Liver (tissue), 9 donors: ENCODE results near the gene IQGAP2. TPM values are rescaled to one million over a fixed set of nuclear protein-coding genes. Genes with fewer than 3 reads are reported as not detected.

Experiments
- DNase-seq: peaks from one replicate; pipeline ENCODE4 v3.0.0-alpha.2; 2017; ENCODE audit warnings: low spot score
- H3K27ac ChIP-seq, 2 donors: one replicate each; pipeline ENCODE4 v1.7.0; 2013; ENCODE audit warnings: inconsistent platforms in 2 of 2, low read length in 2 of 2, control low read depth in 1 of 2, low read depth in 1 of 2, mild to moderate bottlenecking in 1 of 2
- H3K27me3 ChIP-seq, 4 donors: one replicate each; pipeline versions ENCODE4 v1.6.1 to v1.7.0; 2013; ENCODE audit warnings: low read length in 3 of 4, inconsistent platforms in 1 of 4, mild to moderate bottlenecking in 1 of 4, moderate library complexity in 1 of 4; ENCODE audit not compliant: control insufficient read depth in 4 of 4, insufficient read depth in 4 of 4
- H3K36me3 ChIP-seq, 4 donors: one replicate each; pipeline versions ENCODE4 v1.6.1 to v1.7.0; 2013; ENCODE audit warnings: low read length in 3 of 4, mild to moderate bottlenecking in 3 of 4, low read depth in 1 of 4, moderate library complexity in 1 of 4; ENCODE audit not compliant: control insufficient read depth in 4 of 4, insufficient read depth in 3 of 4
- H3K4me1 ChIP-seq, 4 donors: one replicate each; pipeline versions ENCODE4 v1.6.1 to v1.7.0; 2013; ENCODE audit warnings: low read length in 3 of 4, mild to moderate bottlenecking in 3 of 4, moderate library complexity in 1 of 4; ENCODE audit not compliant: control insufficient read depth in 4 of 4, insufficient read depth in 4 of 4
- H3K4me3 ChIP-seq, 3 donors: one replicate each; pipeline versions ENCODE4 v1.6.1 to v1.7.0; 2013; ENCODE audit warnings: low read length in 3 of 3, control low read depth in 1 of 3, low read depth in 1 of 3, mild to moderate bottlenecking in 1 of 3
- H3K9ac ChIP-seq, 2 donors: one replicate each; pipeline ENCODE4 v1.7.0; 2013; ENCODE audit warnings: low read length in 2 of 2, mild to moderate bottlenecking in 2 of 2, moderate library complexity in 2 of 2, control low read depth in 1 of 2, low read depth in 1 of 2
- H3K9me3 ChIP-seq, 4 donors: one replicate each; pipeline versions ENCODE4 v1.6.1 to v1.7.0; 2013; ENCODE audit warnings: low read length in 3 of 4; ENCODE audit not compliant: control insufficient read depth in 4 of 4
- ATF3 ChIP-seq: IDR thresholded peaks from 2 replicates; pipeline ENCODE4 v1.6.1; 2016; ENCODE audit warnings: antibody characterized with exemption
- CTCF ChIP-seq: fragments of 150-350 bp; IDR thresholded peaks from 2 replicates; pipeline ENCODE4 v1.5.1; 2017; ENCODE audit warnings: improper control_type of control experiment, low read depth, low read length; ENCODE audit not compliant: missing input control
- EGR1 ChIP-seq, 2 donors: IDR thresholded peaks; 2 replicates each; pipeline ENCODE4 v1.6.1; 2016 to 2018; ENCODE audit warnings: antibody characterized with exemption in 2 of 2, low read depth in 2 of 2
- FOXA1 ChIP-seq: IDR thresholded peaks from 2 replicates; pipeline ENCODE4 v1.6.1; 2016; ENCODE audit warnings: antibody characterized with exemption
- FOXA2 ChIP-seq: IDR thresholded peaks from 2 replicates; pipeline ENCODE4 v1.6.1; 2016; ENCODE audit warnings: antibody characterized with exemption
- GABPA ChIP-seq, 2 donors: IDR thresholded peaks in 1 of 2; conservative IDR thresholded peaks in 1 of 2; 2 replicates each; pipeline ENCODE4 v1.6.1; 2016; ENCODE audit warnings: antibody characterized with exemption in 2 of 2, mild to moderate bottlenecking in 1 of 2, moderate library complexity in 1 of 2
- HNF4A ChIP-seq, 2 donors: conservative IDR thresholded peaks; 2 replicates each; pipeline ENCODE4 v1.6.1; 2016; ENCODE audit warnings: antibody characterized with exemption in 2 of 2, mild to moderate bottlenecking in 2 of 2
- HNF4G ChIP-seq: IDR thresholded peaks from 2 replicates; pipeline ENCODE4 v1.6.1; 2016; ENCODE audit warnings: antibody characterized with exemption
- JUND ChIP-seq, 2 donors: IDR thresholded peaks; 2 replicates each; pipeline ENCODE4 v1.6.1; 2016; ENCODE audit warnings: antibody characterized with exemption in 2 of 2
- MAX ChIP-seq: IDR thresholded peaks from 2 replicates; pipeline ENCODE4 v1.6.1; 2016; ENCODE audit warnings: antibody characterized with exemption
- RAD21 ChIP-seq, 2 donors: IDR thresholded peaks; 2 replicates each; pipeline ENCODE4 v1.6.1; 2016; ENCODE audit warnings: antibody characterized with exemption in 2 of 2, mild to moderate bottlenecking in 2 of 2
- SP1 ChIP-seq: IDR thresholded peaks from 2 replicates; pipeline ENCODE4 v1.6.1; 2018; ENCODE audit warnings: antibody characterized with exemption, mild to moderate bottlenecking
- TAF1 ChIP-seq: conservative IDR thresholded peaks from 2 replicates; pipeline ENCODE4 v1.6.1; 2016; ENCODE audit warnings: antibody characterized with exemption, mild to moderate bottlenecking
- YY1 ChIP-seq: IDR thresholded peaks from 2 replicates; pipeline ENCODE4 v1.6.1; 2016; ENCODE audit warnings: antibody characterized with exemption, mild to moderate bottlenecking
- ZBTB33 ChIP-seq: IDR thresholded peaks from 2 replicates; pipeline ENCODE4 v1.6.1; 2016; ENCODE audit warnings: antibody characterized with exemption
- WGBS: extraction: QIAGEN DNeasy Blood & Tissue Kit; methylation state at CpG from one replicate; pipeline ENCODE4 v1.1.7; 2013; 5-methylcytosine and 5-hydroxymethylcytosine counted together
- polyA plus RNA-seq, 2 donors: library from polyadenylated mRNA; stranded (reverse) in 1 of 2; unstranded in 1 of 2; fragments of 200-250 nt in 1 of 2; fragments of >200 nt in 1 of 2; fragmentation: Nextera tagmentation in 1 of 2; extraction: Ambion mirVana in 1 of 2; gene quantifications; one replicate each; pipeline versions ENCODE4 v1.2.1 to v1.2.3, GENCODE V29; 2013 to 2015
- total RNA-seq, 2 donors: library from RNA; depleted of rRNA; stranded (reverse); fragments of >200 nt; gene quantifications; one replicate each; pipeline ENCODE4 v1.2.3, GENCODE V29; 2014
- TF ChIP-seq, protein P1 (sequence below): IDR thresholded peaks from 2 replicates; pipeline ENCODE4 v1.6.1; 2016; ENCODE audit warnings: antibody characterized with exemption, mild to moderate bottlenecking
- donor health status: healthy.
- donor health status: healthy.
- donor health status: healthy.
- donor health status: healthy.
- donor health status: healthy.

IQGAP2 gene
- total and polyA plus RNA-seq, 4 donors = 41.5 to 205 (median 102) TPM

DNA sequence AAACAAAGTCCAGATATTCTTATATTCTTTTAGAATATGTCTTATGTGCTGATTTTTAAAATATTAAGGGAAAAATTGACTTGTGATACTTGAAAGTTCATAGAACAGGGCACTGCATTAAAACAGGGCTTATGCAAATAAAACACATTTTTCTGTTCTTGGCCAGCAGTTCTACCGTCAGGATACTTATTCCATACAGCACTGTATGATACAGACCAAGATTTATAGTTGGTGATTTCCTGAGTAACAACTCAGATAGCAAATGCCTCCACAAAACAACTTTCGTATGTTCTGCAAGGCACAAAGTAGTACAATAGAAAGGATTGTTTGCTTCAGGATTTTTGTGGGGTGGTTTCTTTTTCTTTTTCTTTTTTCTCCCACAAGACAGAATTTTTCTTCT is 150.2 kb downstream of the IQGAP2 start:
- WGBS = 76% methylated on average over 2 of the region's 2 CpGs
- H3K9ac ChIP-seq = no peak overlapping the region
- no peak for DNase-seq

DNA sequence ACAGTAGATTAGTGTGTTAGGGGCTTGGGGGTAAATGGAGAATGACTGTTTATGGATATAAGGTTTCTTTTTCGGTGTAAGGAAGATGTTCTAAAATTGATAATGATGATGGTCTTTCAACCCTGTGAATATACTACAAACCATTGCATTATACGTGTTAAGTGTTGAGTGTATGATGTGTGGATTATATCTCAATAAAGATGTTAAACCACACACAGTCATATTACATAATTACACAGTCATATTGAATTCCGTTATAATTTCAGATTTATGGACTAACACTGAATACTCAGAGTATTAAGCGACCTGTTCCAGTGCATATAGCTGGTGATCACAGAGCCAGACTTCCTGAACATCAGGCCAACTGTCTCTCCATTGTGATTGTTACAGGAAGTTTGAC is 152.0 kb downstream of the IQGAP2 start:
- 94% methylated on average over 4 of the region's 4 CpGs for WGBS
- no peaks in the 10 kb centered on the region for H3K27me3 ChIP-seq
- H3K9ac ChIP-seq = no peak overlapping the region
- no peaks in the 10 kb centered on the region for H3K9me3 ChIP-seq
- H3K4me1 ChIP-seq = no peaks in the 10 kb centered on the region
- no peak overlapping the region for H3K27ac ChIP-seq
- H3K36me3 ChIP-seq = peaks cover 0 to 6% (median 0%) of the 10 kb centered on the region in 4 donors
- no peak overlapping the region for H3K4me3 ChIP-seq
- no peak for TF ChIP-seq MAX
- TF ChIP-seq EGR1 (IDR thresholded peaks at IDR 0.05; ENCODE audit: low read depth in 2 of 2) = no peak
- TF ChIP-seq HNF4G = no peak
- TF ChIP-seq CTCF = no peak
- TF ChIP-seq JUND (IDR thresholded peaks at IDR 0.05) = no peak
- no peak for TF ChIP-seq SP1
- TF ChIP-seq FOXA2 = no peak
- TF ChIP-seq HNF4A (conservative IDR thresholded peaks at IDR 0.05) = no peak
- TF ChIP-seq GABPA (IDR thresholded peaks at IDR 0.05 in 1 of 2, conservative IDR thresholded peaks at IDR 0.05 in 1 of 2) = no peak
- no peak for DNase-seq

More for the DNA sequence above, 150.2 kb downstream of the IQGAP2 start:
- Histone ChIP-seq H3K36me3 (peaks cover 0 to 3% (median 0%) of the 10 kb centered on the region in 4 donors), H3K27ac (no peak overlapping the region), H3K4me1 (peaks cover 0 to 9% (median 8%) of the 10 kb centered on the region in 4 donors), H3K27me3 (no peaks in the 10 kb centered on the region), H3K9me3 (no peaks in the 10 kb centered on the region), H3K4me3 (no peak overlapping the region)
- TF ChIP-seq SP1 (no peak), ATF3 (no peak), EGR1 (IDR thresholded peaks at IDR 0.05; ENCODE audit: low read depth in 2 of 2) (no peak), TAF1 (no peak), FOXA1 (no peak), ZBTB33 (no peak), MAX (no peak), HNF4A (conservative IDR thresholded peaks at IDR 0.05) (no peak), GABPA (IDR thresholded peaks at IDR 0.05 in 1 of 2, conservative IDR thresholded peaks at IDR 0.05 in 1 of 2) (no peak), HNF4G (no peak), RAD21 (IDR thresholded peaks at IDR 0.05) (no peak), YY1 (no peak), FOXA2 (no peak), JUND (IDR thresholded peaks at IDR 0.05) (no peak)
- TF ChIP-seq, protein P1, sequence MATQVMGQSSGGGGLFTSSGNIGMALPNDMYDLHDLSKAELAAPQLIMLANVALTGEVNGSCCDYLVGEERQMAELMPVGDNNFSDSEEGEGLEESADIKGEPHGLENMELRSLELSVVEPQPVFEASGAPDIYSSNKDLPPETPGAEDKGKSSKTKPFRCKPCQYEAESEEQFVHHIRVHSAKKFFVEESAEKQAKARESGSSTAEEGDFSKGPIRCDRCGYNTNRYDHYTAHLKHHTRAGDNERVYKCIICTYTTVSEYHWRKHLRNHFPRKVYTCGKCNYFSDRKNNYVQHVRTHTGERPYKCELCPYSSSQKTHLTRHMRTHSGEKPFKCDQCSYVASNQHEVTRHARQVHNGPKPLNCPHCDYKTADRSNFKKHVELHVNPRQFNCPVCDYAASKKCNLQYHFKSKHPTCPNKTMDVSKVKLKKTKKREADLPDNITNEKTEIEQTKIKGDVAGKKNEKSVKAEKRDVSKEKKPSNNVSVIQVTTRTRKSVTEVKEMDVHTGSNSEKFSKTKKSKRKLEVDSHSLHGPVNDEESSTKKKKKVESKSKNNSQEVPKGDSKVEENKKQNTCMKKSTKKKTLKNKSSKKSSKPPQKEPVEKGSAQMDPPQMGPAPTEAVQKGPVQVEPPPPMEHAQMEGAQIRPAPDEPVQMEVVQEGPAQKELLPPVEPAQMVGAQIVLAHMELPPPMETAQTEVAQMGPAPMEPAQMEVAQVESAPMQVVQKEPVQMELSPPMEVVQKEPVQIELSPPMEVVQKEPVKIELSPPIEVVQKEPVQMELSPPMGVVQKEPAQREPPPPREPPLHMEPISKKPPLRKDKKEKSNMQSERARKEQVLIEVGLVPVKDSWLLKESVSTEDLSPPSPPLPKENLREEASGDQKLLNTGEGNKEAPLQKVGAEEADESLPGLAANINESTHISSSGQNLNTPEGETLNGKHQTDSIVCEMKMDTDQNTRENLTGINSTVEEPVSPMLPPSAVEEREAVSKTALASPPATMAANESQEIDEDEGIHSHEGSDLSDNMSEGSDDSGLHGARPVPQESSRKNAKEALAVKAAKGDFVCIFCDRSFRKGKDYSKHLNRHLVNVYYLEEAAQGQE = no peak
